Adipocyte (in vitro differentiated cells): ENCODE data around the gene ARHGAP45.
A peak's percentile ranks its signal among the peaks of the same experiment; 100 is the strongest.
"Not testable (repeated sequence)": the region's sequence is repeated elsewhere in the genome, so short reads cannot be mapped to it uniquely, and the experiment has no call there.

Source experiments
- DNase-seq: peaks from one replicate; pipeline ENCODE4 v3.0.0-alpha.2; 2015; ENCODE audit warnings: low read depth
- H3K27me3 ChIP-seq: replicated peaks from 2 replicates; pipeline ENCODE4 v1.7.0; 2013; ENCODE audit warnings: mild to moderate bottlenecking, low read length, moderate library complexity; ENCODE audit not compliant: control insufficient read depth, insufficient read depth
- H3K36me3 ChIP-seq: 2 replicates; pipeline ENCODE4 v1.7.0; 2013; ENCODE audit warnings: low read length, mild to moderate bottlenecking, moderate library complexity; ENCODE audit not compliant: control insufficient read depth, insufficient read depth, severe bottlenecking
- H3K4me1 ChIP-seq: 2 replicates; pipeline ENCODE4 v1.7.0; 2013; ENCODE audit warnings: mild to moderate bottlenecking, low read length, moderate library complexity; ENCODE audit not compliant: control insufficient read depth, insufficient read depth
- H3K4me3 ChIP-seq: 2 replicates; pipeline ENCODE4 v1.7.0; 2013; ENCODE audit warnings: mild to moderate bottlenecking, low read length, moderate library complexity
- H3K9ac ChIP-seq: 2 replicates; pipeline ENCODE4 v1.7.0; 2013; ENCODE audit warnings: mild to moderate bottlenecking, low read length, moderate library complexity
- H3K9me3 ChIP-seq: 2 replicates; pipeline ENCODE4 v1.7.0; 2013; ENCODE audit warnings: mild to moderate bottlenecking, low read length, moderate library complexity; ENCODE audit not compliant: control insufficient read depth

Gene ARHGAP45

GRCh38 chr19:1122021-1122971, 55.3 kb downstream of the ARHGAP45 start:
- Histone ChIP-seq H3K4me1 (no peaks in the 10 kb centered on the region), H3K4me3 (no peak overlapping the region), H3K9me3 (no peaks in the 10 kb centered on the region), H3K36me3 (peaks cover 98% of the 10 kb centered on the region), H3K27me3 (no peaks in the 10 kb centered on the region), H3K9ac (no peak overlapping the region)
- DNase-seq, result no peak

- peak; percentile 81 for DNase-seq
- H3K4me1 ChIP-seq, result no peaks in the 10 kb centered on the region
Observed at GRCh38 chr19:1122972-1123363, 56.0 kb downstream of the ARHGAP45 start.

GRCh38 chr19:1123381-1123780, 56.4 kb downstream of the ARHGAP45 start:
- Histone ChIP-seq H3K36me3 (peaks cover 96% of the 10 kb centered on the region), H3K4me3 (no peak overlapping the region)

More at GRCh38 chr19:1122972-1123363, 56.0 kb downstream of the ARHGAP45 start:
- Histone ChIP-seq H3K36me3 (peaks cover 98% of the 10 kb centered on the region), H3K4me3 (no peak overlapping the region), H3K9ac (no peak overlapping the region), H3K27me3 (no peaks in the 10 kb centered on the region), H3K9me3 (no peaks in the 10 kb centered on the region)

GRCh38 chr19:1123885-1124677, 57.1 kb downstream of the ARHGAP45 start:
- H3K36me3 ChIP-seq, result peaks cover 94% of the 10 kb centered on the region
- H3K4me3 ChIP-seq, result no peak overlapping the region
- no peak for DNase-seq
- no peaks in the 10 kb centered on the region for H3K4me1 ChIP-seq
- no peak overlapping the region for H3K9ac ChIP-seq
- no peaks in the 10 kb centered on the region for H3K9me3 ChIP-seq
- no peaks in the 10 kb centered on the region for H3K27me3 ChIP-seq

More at GRCh38 chr19:1123381-1123780, 56.4 kb downstream of the ARHGAP45 start:
- Histone ChIP-seq H3K9me3 (no peaks in the 10 kb centered on the region), H3K4me1 (no peaks in the 10 kb centered on the region), H3K27me3 (no peaks in the 10 kb centered on the region), H3K9ac (no peak overlapping the region)
- DNase-seq, result no peak

GRCh38 chr19:1125601-1126467, 58.9 kb downstream of the ARHGAP45 start:
- H3K36me3 ChIP-seq, result peaks cover 89% of the 10 kb centered on the region
- no peak overlapping the region for H3K4me3 ChIP-seq
- peaks cover 16% of the 10 kb centered on the region for H3K4me1 ChIP-seq
- peak; percentile 37 for DNase-seq
- peak overlapping the region; percentile 15 for H3K9ac ChIP-seq
- H3K27me3 ChIP-seq, result no peaks in the 10 kb centered on the region
- no peaks in the 10 kb centered on the region for H3K9me3 ChIP-seq

GRCh38 chr19:1126984-1127760, 60.2 kb downstream of the ARHGAP45 start:
- no peak overlapping the region for H3K4me3 ChIP-seq

GRCh38 chr19:1128106-1128505, 61.1 kb downstream of the ARHGAP45 start:
- no peaks in the 10 kb centered on the region for H3K9me3 ChIP-seq
- peaks cover 68% of the 10 kb centered on the region for H3K36me3 ChIP-seq
- no peak overlapping the region for H3K9ac ChIP-seq
- H3K4me1 ChIP-seq, result peaks cover 31% of the 10 kb centered on the region
- no peaks in the 10 kb centered on the region for H3K27me3 ChIP-seq
- no peak overlapping the region for H3K4me3 ChIP-seq
- DNase-seq, result no peak

More at GRCh38 chr19:1126984-1127760, 60.2 kb downstream of the ARHGAP45 start:
- no peak for DNase-seq
- H3K4me1 ChIP-seq, result peaks cover 22% of the 10 kb centered on the region
- H3K36me3 ChIP-seq, result peaks cover 76% of the 10 kb centered on the region
- no peaks in the 10 kb centered on the region for H3K27me3 ChIP-seq
- H3K9me3 ChIP-seq, result no peaks in the 10 kb centered on the region
- peak overlapping the region; percentile 15 for H3K9ac ChIP-seq

GRCh38 chr19:1129084-1129483, 62.1 kb downstream of the ARHGAP45 start:
- H3K9ac ChIP-seq, result peak overlapping the region; percentile 98
- H3K27me3 ChIP-seq, H3K4me3 ChIP-seq, DNase-seq, H3K9me3 ChIP-seq: not testable (repeated sequence)
- peaks cover 58% of the 10 kb centered on the region for H3K36me3 ChIP-seq
- peaks cover 40% of the 10 kb centered on the region for H3K4me1 ChIP-seq

GRCh38 chr19:1129535-1129934, 62.6 kb downstream of the ARHGAP45 start:
- DNase-seq, result no peak
- Histone ChIP-seq H3K9me3 (no peaks in the 10 kb centered on the region), H3K27me3 (no peaks in the 10 kb centered on the region), H3K9ac (peak overlapping the region; percentile 98), H3K36me3 (peaks cover 57% of the 10 kb centered on the region), H3K4me1 (peaks cover 44% of the 10 kb centered on the region), H3K4me3 (no peak overlapping the region)
